Right ventricle myocardium inferior (tissue), 1 donor: ENCODE measurements around the gene CCT2. TPM values are rescaled to one million over a fixed set of nuclear protein-coding genes. Genes with fewer than 3 reads are reported as not detected.

ENCODE experiments used
- ATAC-seq: fragments of 200-7000 bp; cut with Tn5 transposase; one replicate; pipeline ENCODE4 v1.9.1; 2020; ENCODE audit warnings: mild to moderate bottlenecking, moderate library complexity
- DNase-seq: peaks from one replicate; pipeline ENCODE4 v3.0.0; 2021; ENCODE audit errors: missing footprints
- intact Hi-C: fragments of 100-400 bp; cut with DNase I; formaldehyde crosslinking; loops from one replicate; pipeline ENCODE4 v1.11.0; 2022
- microRNA-seq: library from miRNA; unstranded; fragments of <30 nt; microRNA quantifications from one replicate; pipeline ENCODE4 v1.2.0, GENCODE V29; 2020
- total RNA-seq: library from RNA; stranded (reverse); fragmentation: NEBNext Ultra II Directional; extraction: Animal tissue kit (Norgen Biotek cat#: 25700); gene quantifications from one replicate; pipeline ENCODE4 v1.2.1, GENCODE V29; 2021
- donor health status: DM: no; HTN: yes; CAD: no; lungs with severe emphysema.

Gene CCT2
- total RNA-seq, 1 donor from 2014 or later = 100 TPM

GRCh38 chr12:69621551-69621950 lies 36.3 kb downstream of the CCT2 start:
- intact Hi-C loops = no loop called here
- ATAC-seq = no peak
- DNase-seq = no peak

- ATAC-seq (peak; percentile 70), DNase-seq (peak; percentile 82)
- intact Hi-C loops = no loop called here
Measured at GRCh38 chr12:69623970-69624369, 38.7 kb downstream of the CCT2 start.

- intact Hi-C loops = no loop called here
- ATAC-seq (no peak), DNase-seq (no peak)
Measured at GRCh38 chr12:69627501-69627900, 42.2 kb downstream of the CCT2 start.

- ATAC-seq (no peak), DNase-seq (no peak)
- intact Hi-C loops = no loop called here
Measured at GRCh38 chr12:69630191-69630590, 44.9 kb downstream of the CCT2 start.

- ATAC-seq = no peak
- DNase-seq = no peak
- intact Hi-C loops = no loop called here
Measured at GRCh38 chr12:69633061-69633460, 47.8 kb downstream of the CCT2 start.

- intact Hi-C loops = loop anchor here (2.0 to 5.0 kb wide), 2 partner anchors 29 to 282 kb away; partner anchors contain the start of genes LRRC10 and YEATS4
- DNase-seq (peak; percentile 72), ATAC-seq (peak; percentile 44)
Measured at GRCh38 chr12:69639400-69640016, 54.2 kb downstream of the CCT2 start.

- DNase-seq (no peak), ATAC-seq (no peak)
- intact Hi-C loops = no loop called here
Measured at GRCh38 chr12:69641546-69641945, 56.3 kb downstream of the CCT2 start.

- intact Hi-C loops = no loop called here
- no peak for DNase-seq
Measured at GRCh38 chr12:69642531-69642930, 57.3 kb downstream of the CCT2 start.

GRCh38 chr12:69644511-69644910 lies 59.3 kb downstream of the CCT2 start:
- DNase-seq = no peak
- intact Hi-C loops = no loop called here
- no peak for ATAC-seq

More at GRCh38 chr12:69642531-69642930, 57.3 kb downstream of the CCT2 start:
- ATAC-seq = peak; percentile 92

GRCh38 chr12:69645031-69645430 lies 59.8 kb downstream of the CCT2 start:
- DNase-seq = no peak
- no peak for ATAC-seq
- intact Hi-C loops = no loop called here

- ATAC-seq (no peak), DNase-seq (no peak)
- intact Hi-C loops = no loop called here
Measured at GRCh38 chr12:69647178-69647577, 61.9 kb downstream of the CCT2 start.

GRCh38 chr12:69648476-69648875 lies 63.2 kb downstream of the CCT2 start:
- intact Hi-C loops = no loop called here
- ATAC-seq = no peak
- no peak for DNase-seq

- no peak for ATAC-seq
Measured at GRCh38 chr12:69649529-69649928, 64.3 kb downstream of the CCT2 start.

More at GRCh38 chr12:69649529-69649928, 64.3 kb downstream of the CCT2 start:
- intact Hi-C loops = no loop called here
- no peak for DNase-seq

Small RNAs within 50 kb of the gene (microRNA-seq; reads per million reads assigned to microRNA genes)
- not detected for gene MIR3913-1
- not detected for gene MIR3913-2

Other genes starting within 250 kb of the CCT2 start
- gene LYZ, start 237.1 kb upstream of the CCT2 start, total RNA-seq = 49.2 TPM
- gene YEATS4, start 225.7 kb upstream of the CCT2 start, total RNA-seq = 11.4 TPM
- 19.0 TPM for gene FRS2, start 115.1 kb upstream of the CCT2 start, total RNA-seq
- gene LRRC10, start 25.4 kb downstream of the CCT2 start, total RNA-seq = 39.2 TPM
- 0.30 TPM for gene BEST3, start 113.8 kb downstream of the CCT2 start, total RNA-seq
- gene RAB3IP, start 153.4 kb downstream of the CCT2 start, total RNA-seq = 25.6 TPM
- gene MYRFL, start 239.8 kb downstream of the CCT2 start, total RNA-seq = 0.11 TPM